IPS-20b (cell line): Measurements from ENCODE around the gene CCDC181.
A peak's percentile ranks its signal among the peaks of the same experiment; 100 is the strongest.

Experiments used
- H3K27ac ChIP-seq: one replicate; pipeline ENCODE4 v1.5.1; 2013; ENCODE audit warnings: low read length
- H3K27me3 ChIP-seq: 2 replicates; pipeline ENCODE4 v1.6.1; 2013; ENCODE audit warnings: mild to moderate bottlenecking, low read length, inconsistent platforms; ENCODE audit not compliant: insufficient read depth
- H3K36me3 ChIP-seq: 2 replicates; pipeline ENCODE4 v1.6.1; 2013; ENCODE audit warnings: low read depth, mild to moderate bottlenecking, inconsistent platforms, low read length, moderate library complexity; ENCODE audit not compliant: insufficient read depth
- H3K4me1 ChIP-seq: 2 replicates; pipeline ENCODE4 v1.6.1; 2013; ENCODE audit warnings: mild to moderate bottlenecking, control low read depth, inconsistent platforms, low read length, moderate library complexity; ENCODE audit not compliant: insufficient read depth
- H3K4me3 ChIP-seq: 2 replicates; pipeline ENCODE4 v1.5.1; 2013; ENCODE audit warnings: mild to moderate bottlenecking, low read length, inconsistent platforms
- H3K9ac ChIP-seq: 2 replicates; pipeline ENCODE4 v1.6.1; 2013; ENCODE audit warnings: low read depth, mild to moderate bottlenecking, inconsistent platforms, low read length, moderate library complexity
- H3K9me3 ChIP-seq: 2 replicates; pipeline ENCODE4 v1.6.1; 2013; ENCODE audit warnings: mild to moderate bottlenecking, low read depth, low read length, inconsistent platforms; ENCODE audit not compliant: insufficient read depth

CCDC181 gene

DNA sequence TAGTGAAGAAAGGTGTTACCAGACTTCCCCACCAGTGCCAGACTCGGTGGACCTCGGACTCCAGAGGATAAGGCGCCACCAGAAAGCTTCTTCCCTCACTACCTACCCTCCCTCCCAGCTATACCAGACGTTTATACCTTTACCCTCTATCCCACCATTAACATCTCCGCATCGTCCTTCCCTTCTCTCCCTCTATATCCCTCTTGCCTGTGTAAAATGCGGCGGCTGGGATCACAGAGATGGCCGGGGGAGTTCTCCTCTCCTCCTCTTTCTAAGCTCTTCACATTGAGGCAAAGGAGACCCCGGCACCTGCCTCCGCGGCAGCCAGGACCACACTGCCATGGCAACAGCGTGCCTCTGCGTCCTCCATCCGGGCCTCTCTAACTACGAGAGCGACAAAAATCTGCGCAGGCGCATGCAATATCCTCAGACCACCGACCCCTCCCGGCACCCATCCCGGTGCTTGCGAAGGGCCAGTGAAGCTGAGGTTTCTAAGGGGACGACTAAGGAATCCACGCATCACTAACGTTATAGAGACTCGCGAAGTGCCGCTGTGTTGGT is at the start of gene CCDC181:
Gene CCDC181 (minus strand): TSS at position 394 of the 561 bp plus-strand sequence. CDS start 2,547 bp downstream, outside the sequence.
- Histone ChIP-seq H3K9ac (peak within 1 kb of the TSS; percentile 72; the same call in 1 of the 2 replicates), H3K36me3 (no peaks in the 10 kb centered on the region), H3K27ac (no peak within 1 kb of the TSS), H3K9me3 (no peaks in the 10 kb centered on the region), H3K4me3 (peak within 1 kb of the TSS; percentile 88), H3K4me1 (no peaks in the 10 kb centered on the region), H3K27me3 (peaks cover 14% of the 10 kb centered on the region)

DNA sequence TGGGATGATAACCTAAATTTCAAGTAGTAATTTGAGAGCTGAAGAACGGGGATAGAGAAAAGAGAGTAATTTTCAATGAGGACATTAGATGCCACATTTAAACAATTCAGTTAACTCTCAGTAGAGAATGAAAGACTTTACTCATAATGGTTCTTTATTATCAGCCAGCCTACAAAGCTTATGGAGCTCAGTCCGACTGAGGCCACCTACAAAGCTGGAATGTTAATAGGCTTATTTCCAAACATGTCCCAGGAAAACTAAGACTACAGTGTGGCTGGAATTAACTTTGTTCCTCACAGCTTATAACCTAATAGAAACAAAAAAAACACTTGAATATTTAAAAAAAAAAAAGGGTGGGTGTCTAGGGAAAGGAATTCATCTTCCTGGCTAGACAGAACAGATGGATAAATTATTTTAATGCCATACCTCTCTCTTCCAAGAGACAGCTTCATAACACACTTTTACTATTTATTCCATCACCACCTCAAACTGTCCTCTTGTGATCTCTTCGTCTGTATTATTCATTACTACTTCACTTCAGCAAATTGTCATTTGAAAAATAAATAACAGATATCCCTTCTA is 48.6 kb upstream of the CCDC181 start:
- Histone ChIP-seq H3K27ac (no peak overlapping the region), H3K4me3 (no peak overlapping the region), H3K36me3 (peaks cover 24% of the 10 kb centered on the region; the same call in 1 of the 2 replicates), H3K9me3 (no peaks in the 10 kb centered on the region), H3K9ac (no peak overlapping the region), H3K4me1 (peaks cover 22% of the 10 kb centered on the region), H3K27me3 (no peaks in the 10 kb centered on the region)

DNA sequence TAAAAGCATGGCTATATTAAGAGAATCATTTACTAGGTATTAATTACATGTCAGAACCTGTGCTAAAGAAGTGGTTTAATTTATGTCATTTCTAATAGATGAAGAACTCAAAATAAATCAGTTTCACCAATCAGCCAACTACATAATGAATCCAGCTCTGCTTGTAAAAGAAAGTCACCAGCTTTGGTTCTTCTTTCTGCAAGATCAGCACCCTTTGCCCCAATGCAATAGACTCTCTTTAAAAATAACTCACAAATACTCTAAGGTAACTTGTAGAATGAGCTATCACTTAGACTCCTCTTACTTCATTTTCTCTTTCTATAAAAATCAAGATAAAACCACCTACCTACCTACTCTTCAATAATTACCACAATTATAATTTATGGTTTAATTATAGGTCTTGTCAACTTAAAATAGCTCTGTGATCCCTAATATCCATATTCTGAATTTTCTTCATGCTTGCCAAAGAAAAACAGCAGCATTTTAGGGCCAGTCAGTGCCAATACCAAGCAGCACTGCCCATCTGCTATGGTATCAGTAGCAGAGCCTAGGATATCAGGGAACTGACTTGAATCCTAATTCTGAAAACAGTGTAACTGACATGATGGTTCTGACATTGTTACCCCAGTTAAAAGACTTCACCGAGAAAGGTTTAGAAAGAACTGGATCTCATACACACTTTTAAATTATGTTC is 47.2 kb upstream of the CCDC181 start:
- H3K9ac ChIP-seq, result no peak overlapping the region
- H3K9me3 ChIP-seq, result no peaks in the 10 kb centered on the region
- H3K36me3 ChIP-seq, result peaks cover 32% of the 10 kb centered on the region; the same call in 1 of the 2 replicates
- H3K27ac ChIP-seq, result no peak overlapping the region
- H3K4me3 ChIP-seq, result no peak overlapping the region
- peaks cover 9% of the 10 kb centered on the region; the same call in 1 of the 2 replicates for H3K4me1 ChIP-seq
- H3K27me3 ChIP-seq, result no peaks in the 10 kb centered on the region

DNA sequence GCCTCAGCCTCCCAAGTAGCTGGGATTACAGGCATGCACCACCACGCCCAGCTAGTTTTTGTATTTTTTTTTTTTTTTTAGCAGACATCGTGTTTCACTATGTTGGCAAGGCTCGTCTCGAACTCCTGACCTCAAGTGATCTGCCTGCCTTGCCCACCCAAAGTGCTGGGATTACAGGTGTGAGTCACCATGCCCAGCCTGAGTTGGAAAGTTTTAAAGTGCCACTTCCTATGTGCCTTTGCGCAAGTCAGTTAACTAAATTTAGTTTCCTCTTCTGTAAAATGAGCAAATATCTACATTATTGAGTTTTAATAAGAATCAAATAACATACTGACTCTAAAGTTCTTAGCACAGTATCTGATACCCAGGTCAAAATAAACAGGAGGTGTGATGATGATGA is 46.1 kb upstream of the CCDC181 start:
- no peak overlapping the region for H3K4me3 ChIP-seq

DNA sequence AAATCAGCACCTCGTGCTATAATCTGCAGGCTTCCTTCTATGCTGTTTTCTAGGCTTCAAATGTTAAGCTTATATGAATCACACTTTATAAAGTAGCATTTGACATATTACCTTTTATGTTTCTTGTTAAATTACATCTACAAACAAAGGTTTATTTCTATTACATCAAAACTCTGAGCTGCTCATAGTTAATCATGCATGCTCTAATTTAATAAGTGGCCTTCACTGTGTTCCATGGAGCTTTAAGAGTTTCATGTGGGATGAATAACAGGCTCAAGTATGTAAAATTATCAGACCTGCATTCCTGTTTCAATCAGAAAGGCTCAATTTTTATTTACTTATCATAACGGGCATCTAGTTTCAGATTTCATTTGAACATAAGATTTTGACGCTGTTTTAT is 45.5 kb upstream of the CCDC181 start:
- H3K27ac ChIP-seq, result no peak overlapping the region

More for the DNA sequence above, 46.1 kb upstream of the CCDC181 start:
- Histone ChIP-seq H3K4me1 (no peaks in the 10 kb centered on the region), H3K9me3 (no peaks in the 10 kb centered on the region), H3K27ac (no peak overlapping the region), H3K36me3 (peaks cover 43% of the 10 kb centered on the region), H3K27me3 (no peaks in the 10 kb centered on the region), H3K9ac (no peak overlapping the region)

DNA sequence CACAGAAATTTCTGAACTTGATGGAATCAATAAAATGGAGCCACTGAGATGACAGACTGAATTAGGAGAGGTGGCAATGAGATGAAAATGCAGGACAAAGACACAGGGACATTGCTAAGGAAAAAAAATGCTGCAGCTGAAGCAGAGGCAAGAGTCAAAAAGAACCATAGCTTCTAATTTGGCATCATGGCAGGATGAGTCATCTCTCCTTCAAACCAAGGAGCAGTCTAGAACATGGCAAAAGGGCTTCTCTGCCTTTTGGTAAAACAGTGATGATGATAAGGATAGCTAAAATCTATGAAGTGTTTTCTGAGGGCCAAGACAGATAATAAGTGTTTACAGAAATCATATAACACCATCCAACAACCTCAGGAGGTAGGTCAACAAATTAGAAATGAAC is 41.7 kb upstream of the CCDC181 start:
- H3K9me3 ChIP-seq, result no peaks in the 10 kb centered on the region
- H3K4me1 ChIP-seq, result no peaks in the 10 kb centered on the region
- no peaks in the 10 kb centered on the region for H3K27me3 ChIP-seq
- no peak overlapping the region for H3K27ac ChIP-seq
- H3K36me3 ChIP-seq, result peaks cover 54% of the 10 kb centered on the region
- no peak overlapping the region for H3K9ac ChIP-seq
- no peak overlapping the region for H3K4me3 ChIP-seq

More for the DNA sequence above, 45.5 kb upstream of the CCDC181 start:
- Histone ChIP-seq H3K27me3 (no peaks in the 10 kb centered on the region), H3K9me3 (no peaks in the 10 kb centered on the region), H3K36me3 (peaks cover 47% of the 10 kb centered on the region), H3K4me1 (no peaks in the 10 kb centered on the region), H3K4me3 (no peak overlapping the region), H3K9ac (no peak overlapping the region)

DNA sequence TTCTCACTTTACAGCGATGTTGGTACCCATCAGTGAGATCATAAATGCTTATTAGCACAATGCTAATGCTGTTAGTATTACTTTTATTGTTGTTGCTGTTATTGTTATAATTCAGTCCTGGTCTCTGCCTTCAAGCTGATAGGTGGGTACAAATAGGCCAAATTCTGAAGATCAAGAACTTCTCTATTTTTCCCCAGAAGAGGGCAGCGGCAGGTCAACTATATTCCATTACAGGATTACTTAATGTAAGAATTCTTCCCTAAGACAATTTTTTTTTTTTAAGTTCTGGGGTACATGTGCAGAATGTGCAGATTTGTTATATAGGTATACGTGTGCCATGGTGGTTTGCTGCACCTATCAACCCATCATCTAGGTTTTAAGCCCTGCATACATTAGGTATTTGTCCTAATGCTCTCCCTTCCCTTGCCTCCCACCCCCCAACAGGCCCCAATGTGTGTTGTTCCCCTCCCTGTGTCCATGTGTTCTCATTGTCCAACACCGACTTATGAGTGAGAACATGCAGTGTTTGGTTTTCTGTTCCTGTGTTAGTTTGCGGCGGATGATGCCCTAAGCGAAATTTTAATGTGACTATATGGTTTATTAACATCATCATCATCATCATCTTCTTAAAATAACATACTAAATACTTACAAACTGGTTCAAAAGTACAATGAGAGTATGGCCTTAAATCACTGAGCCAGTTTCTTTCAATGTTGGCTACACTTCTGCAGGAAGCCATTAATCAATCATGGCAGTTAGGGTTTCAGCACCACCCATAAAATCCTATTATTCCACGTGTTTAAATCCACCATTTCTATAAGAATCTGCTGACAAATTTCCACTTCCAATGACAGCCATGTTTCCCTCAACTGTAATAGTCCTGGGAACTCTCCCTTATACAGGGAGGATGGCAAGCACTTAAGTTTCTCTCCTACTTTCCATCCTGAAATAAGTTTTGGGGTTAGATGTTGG is 39.3 kb upstream of the CCDC181 start:
- H3K4me3 ChIP-seq, result no peak overlapping the region
- H3K4me1 ChIP-seq, result no peaks in the 10 kb centered on the region
- H3K9ac ChIP-seq, result no peak overlapping the region
- H3K27me3 ChIP-seq, result no peaks in the 10 kb centered on the region
- no peak overlapping the region for H3K27ac ChIP-seq
- peaks cover 48% of the 10 kb centered on the region for H3K36me3 ChIP-seq
- no peaks in the 10 kb centered on the region for H3K9me3 ChIP-seq

DNA sequence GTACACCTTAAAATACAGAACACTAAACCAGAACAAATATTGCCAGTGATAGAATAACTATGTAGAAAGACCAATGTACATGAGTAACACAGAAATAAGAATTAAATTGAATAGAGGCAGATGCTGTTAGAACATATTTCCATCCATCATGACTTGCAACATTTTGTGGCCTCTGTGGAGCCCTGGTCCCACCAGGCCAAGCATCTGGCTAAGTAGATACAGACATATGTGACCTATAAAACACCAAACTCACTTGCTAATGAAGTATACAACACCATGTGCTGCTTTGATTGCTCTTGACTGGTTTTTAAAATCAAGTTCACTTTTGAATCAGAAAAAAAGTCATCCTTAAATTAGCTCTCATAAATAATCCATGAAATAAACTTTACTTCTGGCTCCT is 38.0 kb upstream of the CCDC181 start:
- Histone ChIP-seq H3K27ac (no peak overlapping the region), H3K36me3 (peaks cover 48% of the 10 kb centered on the region), H3K9me3 (no peaks in the 10 kb centered on the region), H3K4me1 (no peaks in the 10 kb centered on the region), H3K4me3 (no peak overlapping the region), H3K27me3 (no peaks in the 10 kb centered on the region), H3K9ac (no peak overlapping the region)

DNA sequence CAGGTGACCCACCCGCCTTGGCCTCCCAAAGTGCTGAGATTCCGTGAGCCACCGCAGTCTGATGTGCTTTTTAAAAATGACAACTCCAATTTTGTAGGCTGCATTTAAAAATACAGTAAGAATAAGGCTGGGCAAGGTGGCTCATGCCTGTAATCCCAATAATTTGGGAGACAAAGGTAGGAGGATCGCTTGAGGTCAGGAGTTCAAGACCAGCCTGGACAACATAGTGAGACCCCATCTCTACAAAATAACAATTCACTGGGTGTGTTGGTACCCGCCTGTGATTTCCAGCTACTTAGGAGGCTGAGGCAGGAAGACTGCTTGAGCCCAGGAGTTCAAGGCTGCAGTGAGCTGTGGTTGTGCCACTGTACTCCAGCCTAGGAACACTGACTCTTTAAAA is 35.1 kb upstream of the CCDC181 start:
- Histone ChIP-seq H3K36me3 (peaks cover 22% of the 10 kb centered on the region; the same call in 1 of the 2 replicates), H3K27ac (no peak overlapping the region)

DNA sequence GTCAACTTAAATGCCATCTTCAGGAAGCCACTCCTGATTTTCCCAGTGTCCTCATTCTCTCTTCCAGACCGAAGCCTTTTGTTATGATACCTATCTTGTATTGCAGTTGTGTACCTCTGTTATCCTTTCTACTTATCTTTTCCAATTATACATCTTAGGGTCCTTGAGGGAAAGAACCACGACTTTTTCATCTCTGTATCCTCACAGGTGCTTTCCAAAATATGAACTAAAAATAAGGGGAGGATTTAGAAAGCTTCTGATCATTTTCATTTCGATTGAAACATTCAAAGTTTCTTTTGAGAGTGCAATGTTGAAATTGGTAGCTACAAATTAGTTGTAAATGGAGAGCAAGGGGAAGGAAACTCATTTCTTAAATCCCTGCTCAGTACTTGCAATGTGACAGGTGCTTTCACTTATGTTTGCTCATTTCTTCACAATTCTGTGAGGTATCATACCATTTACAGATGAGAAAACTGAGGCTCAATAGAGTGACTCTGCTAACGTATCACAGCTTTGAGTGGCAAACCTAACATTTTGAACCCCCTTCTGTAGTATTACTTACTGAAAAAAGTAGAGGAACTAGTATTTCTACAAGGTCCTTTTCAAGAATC is 34.2 kb upstream of the CCDC181 start:
- H3K4me1 ChIP-seq, result no peaks in the 10 kb centered on the region
- H3K9me3 ChIP-seq, result no peaks in the 10 kb centered on the region; the same call in 1 of the 2 replicates
- no peaks in the 10 kb centered on the region for H3K27me3 ChIP-seq
- peaks cover 14% of the 10 kb centered on the region; the same call in 1 of the 2 replicates for H3K36me3 ChIP-seq
- H3K4me3 ChIP-seq, result no peak overlapping the region
- no peak overlapping the region for H3K27ac ChIP-seq
- H3K9ac ChIP-seq, result no peak overlapping the region

More for the DNA sequence above, 35.1 kb upstream of the CCDC181 start:
- H3K27me3 ChIP-seq, result no peaks in the 10 kb centered on the region
- no peaks in the 10 kb centered on the region; the same call in 1 of the 2 replicates for H3K9me3 ChIP-seq
- no peak overlapping the region for H3K4me3 ChIP-seq
- H3K9ac ChIP-seq, result no peak overlapping the region
- H3K4me1 ChIP-seq, result no peaks in the 10 kb centered on the region
